B cell (primary cell): ENCODE measurements around the gene GTF2I.

Experiments
- CTCF ChIP-seq: fragments of 200-600 bp; IDR thresholded peaks from one replicate; pipeline ENCODE4 v1.8.0; 2022; ENCODE audit warnings: antibody characterized with exemption, mild to moderate bottlenecking
- EZH2 ChIP-seq: IDR thresholded peaks from 2 replicates; pipeline ENCODE4 v1.6.1; 2012; ENCODE audit warnings: borderline replicate concordance, low read depth, mild to moderate bottlenecking, moderate library complexity, low read length; ENCODE audit not compliant: insufficient read depth, poor library complexity, severe bottlenecking

GRCh38 chr7:74665296-74665938 lies 7.9 kb downstream of the GTF2I start:
- TF ChIP-seq CTCF (no peak), EZH2 (no peak)
